Smooth muscle cell (in vitro differentiated cells): ENCODE measurements around the gene ABHD16A. TPM values are rescaled to one million over a fixed set of nuclear protein-coding genes. Genes with fewer than 3 reads are reported as not detected.

Experiments
- DNase-seq: peaks from one replicate; lab custom pipeline; 2025; ENCODE audit not compliant: unreplicated experiment; lab: John Stamatoyannopoulos, UW
- H2AFZ ChIP-seq: fragments of 200-600 bp; sonication (generic); 2 replicates; pipeline ENCODE4 v1.6.0; 2016; ENCODE audit warnings: antibody characterized with exemption, low read depth, mild to moderate bottlenecking
- H3F3A ChIP-seq: fragments of 200-600 bp; sonication (generic); 2 replicates; pipeline ENCODE4 v1.6.0; 2017; ENCODE audit warnings: antibody characterized with exemption, low read depth
- H3K27ac ChIP-seq: fragments of 200-600 bp; sonication (generic); 2 replicates; pipeline ENCODE4 v1.5.1; 2016; ENCODE audit warnings: low read depth, mild to moderate bottlenecking
- H3K27me3 ChIP-seq: fragments of 200-600 bp; sonication (generic); 2 replicates; pipeline ENCODE4 v1.6.1; 2016; ENCODE audit warnings: low read depth, mild to moderate bottlenecking
- H3K36me3 ChIP-seq: fragments of 200-600 bp; sonication (generic); 2 replicates; pipeline ENCODE4 v1.5.1; 2016; ENCODE audit warnings: low read depth
- H3K4me1 ChIP-seq: fragments of 200-600 bp; sonication (generic); 2 replicates; pipeline ENCODE4 v1.5.1; 2016; ENCODE audit warnings: low read depth
- H3K4me2 ChIP-seq: fragments of 200-600 bp; sonication (generic); 2 replicates; pipeline ENCODE4 v1.6.0; 2016; ENCODE audit warnings: mild to moderate bottlenecking
- H3K4me3 ChIP-seq: fragments of 200-600 bp; sonication (generic); 2 replicates; pipeline ENCODE4 v1.5.1; 2016; ENCODE audit warnings: mild to moderate bottlenecking
- H3K79me2 ChIP-seq: fragments of 200-600 bp; sonication (generic); 2 replicates; pipeline ENCODE4 v1.6.0; 2016; ENCODE audit warnings: low read depth, mild to moderate bottlenecking
- H3K9ac ChIP-seq: fragments of 200-600 bp; sonication (generic); 2 replicates; pipeline ENCODE4 v1.6.0; 2016; ENCODE audit warnings: low read depth
- H3K9me3 ChIP-seq: fragments of 200-600 bp; sonication (generic); replicated peaks from 2 replicates; pipeline ENCODE4 v1.5.1; 2016; ENCODE audit warnings: low read depth
- H4K20me1 ChIP-seq: fragments of 200-600 bp; sonication (generic); 2 replicates; pipeline ENCODE4 v1.6.0; 2016; ENCODE audit warnings: low read depth
- CTCF ChIP-seq: fragments of 200-600 bp; sonication (generic); IDR thresholded peaks from 2 replicates; pipeline ENCODE4 v1.5.1; 2017; ENCODE audit warnings: borderline replicate concordance, mild to moderate bottlenecking, antibody characterized with exemption; ENCODE audit not compliant: insufficient read depth, poor library complexity, severe bottlenecking
- WGBS: methylation state at CpG from one replicate; pipeline ENCODE4 v1.1.7; 2016; ENCODE audit warnings: low lambda C conversion rate; 5-methylcytosine and 5-hydroxymethylcytosine counted together
- polyA plus RNA-seq: library from polyadenylated mRNA; unstranded; fragments of >200 nt; fragmentation: Nextera tagmentation; extraction: Ambion mirVana; gene quantifications from 2 replicates; pipeline ENCODE4 v1.2.1, GENCODE V29; 2016
- total RNA-seq: library from RNA; depleted of rRNA; stranded (reverse); fragments of >200 nt; gene quantifications from 2 replicates; pipeline ENCODE4 v1.2.3, GENCODE V29; 2014

Gene ABHD16A
- total and polyA plus RNA-seq, 2 experiments from 2014 or later: 24.9 to 39.9 TPM

DNA sequence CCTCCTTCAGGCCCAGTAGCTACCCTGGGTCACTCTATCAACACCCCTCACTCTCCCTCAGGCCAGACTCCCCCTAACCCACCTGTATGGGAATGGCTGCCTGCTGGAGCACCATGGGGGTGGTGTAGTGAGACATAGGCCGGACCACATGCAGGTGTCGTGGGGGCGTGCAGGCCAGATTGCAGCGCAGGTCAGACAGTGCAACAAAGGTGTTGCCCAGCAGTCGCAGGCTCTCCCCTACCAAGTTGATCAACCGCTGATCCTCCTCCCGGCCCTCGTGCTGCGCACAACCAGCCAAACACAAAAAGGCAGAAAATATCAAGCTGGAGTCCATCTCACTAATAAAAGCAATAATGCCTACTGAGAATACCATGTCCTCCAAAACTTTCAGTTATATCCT, 57.8 kb downstream of the ABHD16A start:
- Histone ChIP-seq H3K27me3 (no peaks in the 10 kb centered on the region), H3K36me3 (peaks cover 6% of the 10 kb centered on the region), H4K20me1 (peaks cover 4% of the 10 kb centered on the region), H3K4me2 (no peak overlapping the region), H3F3A (peaks cover 14% of the 10 kb centered on the region), H3K79me2 (peaks cover 19% of the 10 kb centered on the region), H2AFZ (no peak overlapping the region), H3K27ac (no peak overlapping the region), H3K9me3 (no peaks in the 10 kb centered on the region), H3K4me3 (no peak overlapping the region), H3K4me1 (no peaks in the 10 kb centered on the region), H3K9ac (no peak overlapping the region)
- no peak for DNase-seq
- WGBS: over 99% methylated on average over 9 of the region's 9 CpGs
- no peak for TF ChIP-seq CTCF

DNA sequence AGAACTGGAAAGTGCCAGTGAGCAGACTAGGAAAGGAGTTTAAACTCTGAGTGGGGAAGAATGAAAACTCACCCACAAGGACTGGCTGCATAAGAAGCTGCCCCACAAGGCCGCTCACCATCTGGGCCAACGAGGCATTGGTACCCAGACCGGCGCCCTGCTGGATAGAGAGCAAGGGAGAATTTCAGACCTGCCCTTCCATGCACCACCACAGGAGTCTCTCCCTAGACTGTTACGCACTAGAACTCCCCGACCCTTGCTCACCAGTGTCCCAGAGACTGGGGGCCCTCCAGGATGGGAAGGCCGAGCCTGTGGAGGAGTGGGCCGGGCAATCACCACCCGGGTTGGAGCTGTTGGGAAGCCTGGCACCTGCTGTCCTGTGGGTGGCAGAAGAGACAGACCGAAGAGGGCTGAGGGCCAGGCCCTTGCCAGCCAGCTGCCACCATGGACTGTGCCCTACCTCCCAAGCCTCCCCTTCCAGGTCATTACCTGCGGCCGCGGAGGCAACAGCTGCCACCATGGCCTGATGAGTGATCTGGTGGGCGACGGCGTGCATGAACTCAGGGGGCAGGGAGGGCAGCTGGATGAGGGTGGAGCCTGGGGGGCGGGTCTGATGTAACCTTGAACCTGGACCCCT, 59.2 kb downstream of the ABHD16A start:
- Histone ChIP-seq H4K20me1 (peaks cover 6% of the 10 kb centered on the region), H2AFZ (no peak overlapping the region), H3K4me2 (no peak overlapping the region), H3K27ac (no peak overlapping the region), H3K36me3 (peaks cover 6% of the 10 kb centered on the region), H3K4me1 (no peaks in the 10 kb centered on the region), H3K4me3 (no peak overlapping the region), H3K27me3 (no peaks in the 10 kb centered on the region), H3K9me3 (no peaks in the 10 kb centered on the region), H3F3A (peaks cover 27% of the 10 kb centered on the region), H3K79me2 (peaks cover 7% of the 10 kb centered on the region), H3K9ac (no peak overlapping the region)
- 97% methylated on average over 17 of the region's 17 CpGs for WGBS
- DNase-seq: no peak
- TF ChIP-seq CTCF: no peak

- Histone ChIP-seq H3K79me2 (no peaks in the 10 kb centered on the region), H3K9me3 (no peaks in the 10 kb centered on the region), H3K36me3 (peaks cover 6% of the 10 kb centered on the region), H3K27me3 (no peaks in the 10 kb centered on the region), H4K20me1 (peaks cover 9% of the 10 kb centered on the region), H3K4me3 (no peak overlapping the region), H3K4me2 (no peak overlapping the region), H2AFZ (no peak overlapping the region), H3K9ac (no peak overlapping the region), H3K27ac (no peak overlapping the region), H3K4me1 (no peaks in the 10 kb centered on the region), H3F3A (peaks cover 33% of the 10 kb centered on the region)
- 97% methylated on average over 6 of the region's 6 CpGs for WGBS
- no peak for TF ChIP-seq CTCF
- no peak for DNase-seq
Observed at GRCh38 chr6:31642798-31643570, 60.1 kb downstream of the ABHD16A start.
